Liver (tissue), 3 donors: ENCODE results near the gene LHFPL2.

Source experiments
- GABPA ChIP-seq, 2 donors: IDR thresholded peaks in 1 of 2; conservative IDR thresholded peaks in 1 of 2; 2 replicates each; pipeline ENCODE4 v1.6.1; 2016; ENCODE audit warnings: antibody characterized with exemption in 2 of 2, mild to moderate bottlenecking in 1 of 2, moderate library complexity in 1 of 2
- TF ChIP-seq, protein P1 (sequence below): fragments of 150-350 bp; IDR thresholded peaks from 2 replicates; pipeline ENCODE4 v1.5.1; 2017; ENCODE audit warnings: improper control_type of control experiment, low read depth, low read length; ENCODE audit not compliant: missing input control
- donor health status: healthy.
- donor health status: healthy.

DNA sequence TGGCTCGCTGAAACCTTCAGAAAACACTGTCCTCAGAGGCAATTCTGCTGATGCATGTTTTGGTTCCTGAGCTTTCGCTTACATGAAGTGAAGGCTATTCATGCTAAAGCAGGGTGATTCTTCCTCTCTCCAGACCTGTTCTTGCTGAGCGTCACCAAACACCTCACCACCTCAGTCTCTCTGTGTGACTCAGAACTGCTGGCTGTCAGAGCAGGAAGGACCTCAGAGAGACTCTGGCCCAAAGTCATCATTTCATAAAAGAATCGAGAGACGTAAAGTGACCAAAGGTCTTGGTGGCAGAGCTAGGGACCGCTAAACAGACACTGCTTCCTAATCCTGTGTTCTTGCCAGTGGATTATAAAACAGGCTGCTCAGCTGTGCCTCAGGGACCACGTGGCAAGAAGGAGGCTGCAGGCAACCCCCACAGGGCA, 73.8 kb downstream of the LHFPL2 start:
- TF ChIP-seq, protein P1, sequence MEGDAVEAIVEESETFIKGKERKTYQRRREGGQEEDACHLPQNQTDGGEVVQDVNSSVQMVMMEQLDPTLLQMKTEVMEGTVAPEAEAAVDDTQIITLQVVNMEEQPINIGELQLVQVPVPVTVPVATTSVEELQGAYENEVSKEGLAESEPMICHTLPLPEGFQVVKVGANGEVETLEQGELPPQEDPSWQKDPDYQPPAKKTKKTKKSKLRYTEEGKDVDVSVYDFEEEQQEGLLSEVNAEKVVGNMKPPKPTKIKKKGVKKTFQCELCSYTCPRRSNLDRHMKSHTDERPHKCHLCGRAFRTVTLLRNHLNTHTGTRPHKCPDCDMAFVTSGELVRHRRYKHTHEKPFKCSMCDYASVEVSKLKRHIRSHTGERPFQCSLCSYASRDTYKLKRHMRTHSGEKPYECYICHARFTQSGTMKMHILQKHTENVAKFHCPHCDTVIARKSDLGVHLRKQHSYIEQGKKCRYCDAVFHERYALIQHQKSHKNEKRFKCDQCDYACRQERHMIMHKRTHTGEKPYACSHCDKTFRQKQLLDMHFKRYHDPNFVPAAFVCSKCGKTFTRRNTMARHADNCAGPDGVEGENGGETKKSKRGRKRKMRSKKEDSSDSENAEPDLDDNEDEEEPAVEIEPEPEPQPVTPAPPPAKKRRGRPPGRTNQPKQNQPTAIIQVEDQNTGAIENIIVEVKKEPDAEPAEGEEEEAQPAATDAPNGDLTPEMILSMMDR: no peak
- TF ChIP-seq GABPA (IDR thresholded peaks at IDR 0.05 in 1 of 2, conservative IDR thresholded peaks at IDR 0.05 in 1 of 2): no peak
